ENCODE results near the gene CEP70. TPM values are rescaled to one million over a fixed set of nuclear protein-coding genes. Genes with fewer than 3 reads are reported as not detected.
"Not testable (repeated sequence)": the region's sequence is repeated elsewhere in the genome, so short reads cannot be mapped to it uniquely, and the experiment has no call there.

The CEP70 gene
- polyA plus RNA-seq, 3 donors: 0.11 TPM; not detected in 2

DNA sequence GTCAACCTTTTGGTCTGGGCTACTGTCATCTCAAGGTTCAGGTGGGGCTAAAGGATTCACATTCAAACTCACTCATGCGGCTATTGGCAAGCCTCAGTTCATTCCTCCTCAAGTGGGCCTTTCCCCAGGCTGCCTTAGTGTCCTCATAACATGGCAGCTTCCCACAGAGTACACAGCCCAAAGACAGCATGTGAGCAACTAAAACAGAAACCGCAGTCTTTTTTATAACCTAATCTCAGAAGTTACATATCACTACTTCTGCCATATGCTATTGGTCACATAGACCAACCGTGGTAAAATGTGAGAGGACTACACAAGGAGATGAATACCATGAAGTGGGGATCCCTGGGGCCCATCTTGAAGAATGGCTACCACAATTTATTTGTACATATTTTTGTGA, 4.5 kb upstream of the CEP70 start:
- H3K27ac Mint-ChIP-seq: no peak overlapping the region
- H3K4me3 Mint-ChIP-seq: no peak overlapping the region
- H3K79me2 ChIP-seq (ENCODE audit: insufficient read depth, low read length): no peaks in the 10 kb centered on the region
- H3K4me1 ChIP-seq (ENCODE audit: control insufficient read depth in 1 of 2, insufficient read depth in 2 of 2, low read length in 2 of 2): peaks cover 10 to 17% of the 10 kb centered on the region in 2 donors
- peaks cover 6 to 12% of the 10 kb centered on the region in 2 donors for H3K9me3 ChIP-seq (replicated peaks in 1 of 2; ENCODE audit: control insufficient read depth in 1 of 2, insufficient read depth in 1 of 2, low read length in 2 of 2)
- H3K27me3 Mint-ChIP-seq (ENCODE audit: low read depth in 3 of 3): peaks cover 1 to 13% (median 5%) of the 10 kb centered on the region in 3 donors
- no peak overlapping the region for H2AFZ ChIP-seq (ENCODE audit: insufficient read depth, low read depth, low read length, poor library complexity, severe bottlenecking)
- no peak overlapping the region for H3K9ac ChIP-seq (ENCODE audit: insufficient read depth, low read length, poor library complexity, severe bottlenecking)
- H3K36me3 Mint-ChIP-seq: peaks cover 0 to 2% of the 10 kb centered on the region in 2 donors
- no peak overlapping the region for H3K4me2 ChIP-seq (replicated peaks; ENCODE audit: extremely low read depth, low read length, poor library complexity, severe bottlenecking)
- intact Hi-C loops (cut with micrococcal nuclease): loop anchor here in 1 of 2 donors (5.0 to 10.0 kb wide), 2 partner anchors 96 to 319 kb away; no protein-coding TSS in a partner anchor
- no peaks in the 10 kb centered on the region for H3K36me3 ChIP-seq (replicated peaks in 1 of 2; ENCODE audit: control insufficient read depth in 1 of 2, insufficient read depth in 2 of 2, low read length in 2 of 2)
- peaks cover 0 to 5% of the 10 kb centered on the region in 2 donors for H3K27me3 ChIP-seq (ENCODE audit: control insufficient read depth in 2 of 2, insufficient read depth in 2 of 2, low read length in 2 of 2)
- peaks cover 6 to 25% (median 20%) of the 10 kb centered on the region in 7 donors for H3K9me3 Mint-ChIP-seq
- no peak for DNase-seq
- WGBS (ENCODE audit: insufficient coverage): 100% methylated on average over 1 of the region's 3 CpGs
- no peak overlapping the region for H3K27ac ChIP-seq (ENCODE audit: low read depth in 1 of 2, low read length in 2 of 2)
- no peak overlapping the region for H3K4me3 ChIP-seq (replicated peaks in 1 of 3; ENCODE audit: low read depth in 2 of 3, low read length in 3 of 3)
- peaks cover 13% of the 10 kb centered on the region for H3K4me1 Mint-ChIP-seq
- TF ChIP-seq, protein P1, sequence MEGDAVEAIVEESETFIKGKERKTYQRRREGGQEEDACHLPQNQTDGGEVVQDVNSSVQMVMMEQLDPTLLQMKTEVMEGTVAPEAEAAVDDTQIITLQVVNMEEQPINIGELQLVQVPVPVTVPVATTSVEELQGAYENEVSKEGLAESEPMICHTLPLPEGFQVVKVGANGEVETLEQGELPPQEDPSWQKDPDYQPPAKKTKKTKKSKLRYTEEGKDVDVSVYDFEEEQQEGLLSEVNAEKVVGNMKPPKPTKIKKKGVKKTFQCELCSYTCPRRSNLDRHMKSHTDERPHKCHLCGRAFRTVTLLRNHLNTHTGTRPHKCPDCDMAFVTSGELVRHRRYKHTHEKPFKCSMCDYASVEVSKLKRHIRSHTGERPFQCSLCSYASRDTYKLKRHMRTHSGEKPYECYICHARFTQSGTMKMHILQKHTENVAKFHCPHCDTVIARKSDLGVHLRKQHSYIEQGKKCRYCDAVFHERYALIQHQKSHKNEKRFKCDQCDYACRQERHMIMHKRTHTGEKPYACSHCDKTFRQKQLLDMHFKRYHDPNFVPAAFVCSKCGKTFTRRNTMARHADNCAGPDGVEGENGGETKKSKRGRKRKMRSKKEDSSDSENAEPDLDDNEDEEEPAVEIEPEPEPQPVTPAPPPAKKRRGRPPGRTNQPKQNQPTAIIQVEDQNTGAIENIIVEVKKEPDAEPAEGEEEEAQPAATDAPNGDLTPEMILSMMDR (IDR thresholded peaks at IDR 0.05): no peak
- no peaks in the 10 kb centered on the region for H4K20me1 ChIP-seq (ENCODE audit: insufficient read depth, low read length)

- Mint-ChIP-seq H3K27me3 (ENCODE audit: low read depth in 3 of 3) (peaks cover 1 to 18% (median 10%) of the 10 kb centered on the region in 3 donors), H3K4me1 (peaks cover 14% of the 10 kb centered on the region), H3K9me3 (peaks cover 0 to 16% (median 10%) of the 10 kb centered on the region in 7 donors)
- no CpG with 5 or more reads among the region's 6 CpGs for WGBS (ENCODE audit: insufficient coverage)
- intact Hi-C loops (cut with micrococcal nuclease): loop anchor here in 1 of 2 donors (5.0 to 10.0 kb wide), 2 partner anchors 97 to 320 kb away; no protein-coding TSS in a partner anchor
- not testable (repeated sequence) for H3K4me2 ChIP-seq (replicated peaks; ENCODE audit: extremely low read depth, low read length, poor library complexity, severe bottlenecking); H3K4me3 ChIP-seq (replicated peaks in 1 of 3; ENCODE audit: low read depth in 2 of 3, low read length in 3 of 3); H3K36me3 Mint-ChIP-seq; H3K9ac ChIP-seq (ENCODE audit: insufficient read depth, low read length, poor library complexity, severe bottlenecking); H3K79me2 ChIP-seq (ENCODE audit: insufficient read depth, low read length); H4K20me1 ChIP-seq (ENCODE audit: insufficient read depth, low read length); H3K27me3 ChIP-seq (ENCODE audit: control insufficient read depth in 2 of 2, insufficient read depth in 2 of 2, low read length in 2 of 2); H3K9me3 ChIP-seq (replicated peaks in 1 of 2; ENCODE audit: control insufficient read depth in 1 of 2, insufficient read depth in 1 of 2, low read length in 2 of 2); H2AFZ ChIP-seq (ENCODE audit: insufficient read depth, low read depth, low read length, poor library complexity, severe bottlenecking); H3K27ac ChIP-seq (ENCODE audit: low read depth in 1 of 2, low read length in 2 of 2); H3K4me3 Mint-ChIP-seq; DNase-seq; H3K36me3 ChIP-seq (replicated peaks in 1 of 2; ENCODE audit: control insufficient read depth in 1 of 2, insufficient read depth in 2 of 2, low read length in 2 of 2); H3K27ac Mint-ChIP-seq
- H3K4me1 ChIP-seq (ENCODE audit: control insufficient read depth in 1 of 2, insufficient read depth in 2 of 2, low read length in 2 of 2): peaks cover 12 to 19% of the 10 kb centered on the region in 2 donors
Observed at GRCh38 chr3:138597186-138597976, 3.3 kb upstream of the CEP70 start.
